Osteoblast (primary cell): ENCODE results near the gene AMPH. TPM values are rescaled to one million over a fixed set of nuclear protein-coding genes. Genes with fewer than 3 reads are reported as not detected.

Source experiments
- DNase-seq: peaks from one replicate; pipeline ENCODE4 v3.0.0; 2011; ENCODE audit warnings: low spot score, mixed read lengths; ENCODE audit not compliant: insufficient read length; ENCODE audit errors: missing footprints
- H2AFZ ChIP-seq: 2 replicates; pipeline ENCODE4 v1.6.0; 2011; ENCODE audit warnings: mild to moderate bottlenecking, low read length
- H3K27ac ChIP-seq: 2 replicates; pipeline ENCODE4 v1.5.1; 2011; ENCODE audit warnings: mild to moderate bottlenecking, low read depth, low read length, moderate library complexity
- H3K27me3 ChIP-seq: 2 replicates; pipeline ENCODE4 v1.6.0; 2012; ENCODE audit warnings: mild to moderate bottlenecking, control low read depth, inconsistent platforms, low read length, moderate library complexity; ENCODE audit not compliant: insufficient read depth
- H3K36me3 ChIP-seq: 2 replicates; pipeline ENCODE4 v1.5.1; 2011; ENCODE audit warnings: mild to moderate bottlenecking, low read length, control low read depth, moderate library complexity; ENCODE audit not compliant: insufficient read depth
- H3K4me1 ChIP-seq: 2 replicates; pipeline ENCODE4 v1.5.1; 2011; ENCODE audit warnings: mild to moderate bottlenecking, low read length, control low read depth, moderate library complexity; ENCODE audit not compliant: insufficient read depth
- H3K4me2 ChIP-seq: 2 replicates; pipeline ENCODE4 v1.6.0; 2011; ENCODE audit warnings: mild to moderate bottlenecking, low read length; ENCODE audit not compliant: insufficient read depth
- H3K4me3 ChIP-seq: fragments of 200-600 bp; sonication (generic); 3 replicates; pipeline ENCODE4 v1.5.1; 2012; ENCODE audit warnings: mild to moderate bottlenecking, low read length, inconsistent platforms; ENCODE audit not compliant: insufficient read depth
- H3K79me2 ChIP-seq: 2 replicates; pipeline ENCODE4 v1.6.0; 2012; ENCODE audit warnings: mild to moderate bottlenecking, low read length, control low read depth, inconsistent platforms; ENCODE audit not compliant: insufficient read depth
- H3K9me3 ChIP-seq: 2 replicates; pipeline ENCODE4 v1.5.1; 2011; ENCODE audit warnings: low read depth, low read length, control low read depth
- H4K20me1 ChIP-seq: 2 replicates; pipeline ENCODE4 v1.6.0; 2012; ENCODE audit warnings: mild to moderate bottlenecking, low read length, control low read depth; ENCODE audit not compliant: insufficient read depth
- CTCF ChIP-seq: IDR thresholded peaks from 2 replicates; pipeline ENCODE4 v1.5.1; 2011; ENCODE audit warnings: mild to moderate bottlenecking, low read depth, low read length, moderate library complexity; ENCODE audit errors: extremely low read depth
- total RNA-seq: library from RNA; depleted of rRNA; stranded (reverse); fragments of >200 nt; gene quantifications from 2 replicates; pipeline ENCODE4 v1.2.3, GENCODE V29; 2012

AMPH gene
- total RNA-seq, 1 donor, result 1.1 TPM

DNA sequence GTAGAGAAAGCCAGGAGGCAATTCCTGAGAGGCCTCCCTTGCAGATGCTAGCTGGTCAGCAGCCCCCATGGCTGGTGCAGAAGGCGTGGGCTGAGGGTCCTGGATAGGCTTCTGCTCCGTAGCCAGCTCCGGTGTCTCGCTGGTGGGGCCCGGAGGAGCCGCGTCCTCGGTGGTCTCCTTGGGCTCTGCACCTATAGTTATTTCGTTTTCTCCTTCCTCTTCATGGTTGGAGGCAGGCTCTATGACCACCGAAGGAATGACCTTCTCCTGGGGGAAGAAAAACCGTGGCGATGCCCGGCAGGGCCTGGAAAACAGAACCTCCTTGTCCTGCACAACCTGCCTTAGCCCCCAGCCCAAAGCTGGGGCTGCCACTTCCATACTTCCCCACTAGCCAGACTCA lies 239.4 kb downstream of the AMPH start:
- no peak overlapping the region for H2AFZ ChIP-seq

DNA sequence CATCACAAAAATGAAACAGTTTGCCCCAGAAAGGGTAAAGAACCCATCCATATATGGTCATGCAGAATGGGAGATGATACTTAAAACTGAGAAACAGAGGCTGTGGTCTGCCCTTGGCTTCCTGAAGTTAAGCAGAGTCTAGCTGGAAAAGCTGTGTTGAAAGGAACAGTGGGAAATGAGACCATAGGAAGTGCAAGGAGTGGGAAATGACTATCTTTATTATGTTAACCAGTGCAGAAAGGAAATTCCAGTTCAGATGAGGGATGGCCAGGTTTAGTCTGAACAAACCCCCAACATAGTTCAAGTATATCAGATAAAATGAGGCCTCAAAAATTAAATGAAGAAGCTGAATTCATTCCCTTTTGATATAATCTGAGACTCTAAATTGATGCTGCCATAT lies 245.5 kb downstream of the AMPH start:
- Histone ChIP-seq H3K79me2 (no peaks in the 10 kb centered on the region), H3K27me3 (no peaks in the 10 kb centered on the region), H3K27ac (no peak overlapping the region), H4K20me1 (no peaks in the 10 kb centered on the region), H2AFZ (no peak overlapping the region), H3K36me3 (no peaks in the 10 kb centered on the region), H3K4me2 (no peak overlapping the region), H3K9me3 (no peaks in the 10 kb centered on the region), H3K4me3 (no peak overlapping the region), H3K4me1 (no peaks in the 10 kb centered on the region)
- TF ChIP-seq CTCF, result no peak
- DNase-seq, result no peak

More for the DNA sequence above, 239.4 kb downstream of the AMPH start:
- Histone ChIP-seq H3K4me2 (no peak overlapping the region), H3K4me1 (no peaks in the 10 kb centered on the region), H3K9me3 (no peaks in the 10 kb centered on the region), H3K27me3 (no peaks in the 10 kb centered on the region), H3K27ac (no peak overlapping the region), H3K79me2 (no peaks in the 10 kb centered on the region), H4K20me1 (no peaks in the 10 kb centered on the region), H3K4me3 (no peak overlapping the region), H3K36me3 (no peaks in the 10 kb centered on the region)
- DNase-seq, result peak; percentile 44
- no peak for TF ChIP-seq CTCF

GRCh38 chr7:38383281-38383680 lies 247.9 kb downstream of the AMPH start:
- Histone ChIP-seq H3K27ac (no peak overlapping the region), H4K20me1 (no peaks in the 10 kb centered on the region), H3K79me2 (no peaks in the 10 kb centered on the region), H3K27me3 (no peaks in the 10 kb centered on the region), H3K4me2 (no peak overlapping the region), H3K9me3 (no peaks in the 10 kb centered on the region), H3K4me1 (no peaks in the 10 kb centered on the region), H3K36me3 (no peaks in the 10 kb centered on the region), H3K4me3 (no peak overlapping the region), H2AFZ (no peak overlapping the region)
- TF ChIP-seq CTCF, result no peak
- DNase-seq, result no peak

GRCh38 chr7:38382684-38383083 lies 248.5 kb downstream of the AMPH start:
- Histone ChIP-seq H4K20me1 (no peaks in the 10 kb centered on the region), H3K4me1 (no peaks in the 10 kb centered on the region), H3K4me3 (no peak overlapping the region), H3K27me3 (no peaks in the 10 kb centered on the region), H2AFZ (no peak overlapping the region), H3K27ac (no peak overlapping the region), H3K9me3 (no peaks in the 10 kb centered on the region), H3K36me3 (no peaks in the 10 kb centered on the region), H3K79me2 (no peaks in the 10 kb centered on the region), H3K4me2 (no peak overlapping the region)
- no peak for DNase-seq
- no peak for TF ChIP-seq CTCF
